Esophagus muscularis mucosa (tissue), 4 donors: ENCODE data around the gene KMT2D. TPM values are rescaled to one million over a fixed set of nuclear protein-coding genes. Genes with fewer than 3 reads are reported as not detected.
A peak's percentile ranks its signal among the peaks of the same experiment; 100 is the strongest.

Experiments used
- DNase-seq: peaks from one replicate; pipeline ENCODE4 v3.0.0-alpha.2; 2017; ENCODE audit errors: extremely low spot score
- H3K27ac ChIP-seq, 4 donors: fragments of 200-600 bp; sonication (generic); replicated peaks in 1 of 4; 1 replicate in 3 of 4; 2 replicates in 1 of 4; pipeline ENCODE4 v1.5.1; 2016 to 2019; ENCODE audit warnings: mild to moderate bottlenecking in 1 of 4
- H3K27me3 ChIP-seq, 4 donors: fragments of 200-600 bp; sonication (generic); one replicate each; pipeline versions ENCODE4 v1.5.1 to v1.6.0; 2016 to 2019
- H3K36me3 ChIP-seq, 4 donors: fragments of 200-600 bp; sonication (generic); one replicate each; pipeline ENCODE4 v1.5.1; 2016 to 2019
- H3K4me1 ChIP-seq, 4 donors: fragments of 200-600 bp; sonication (generic); one replicate each; pipeline ENCODE4 v1.5.1; 2016 to 2019
- H3K4me3 ChIP-seq, 4 donors: fragments of 200-600 bp; sonication (generic); 1 replicate in 2 of 4; 2 replicates in 2 of 4; pipeline ENCODE4 v1.5.1; 2016 to 2019; ENCODE audit warnings: mild to moderate bottlenecking in 4 of 4, moderate library complexity in 1 of 4
- H3K9me3 ChIP-seq, 4 donors: fragments of 200-600 bp; sonication (generic); 1 replicate in 3 of 4; 2 replicates in 1 of 4; pipeline ENCODE4 v1.5.1; 2016 to 2019
- EP300 ChIP-seq: sonication (generic); formaldehyde crosslinking; IDR thresholded peaks from one replicate; pipeline ENCODE4 v1.6.1; 2017; ENCODE audit warnings: antibody characterized with exemption
- POLR2A ChIP-seq: fragments of 450-650 bp; IDR thresholded peaks from one replicate; pipeline ENCODE4 v1.6.1; 2017; ENCODE audit warnings: antibody characterized with exemption, moderate library complexity, mild to moderate bottlenecking, low read depth
- POLR2AphosphoS5 ChIP-seq, 2 donors: sonication (generic); formaldehyde crosslinking; IDR thresholded peaks; one replicate each; pipeline ENCODE4 v1.6.1; 2017; ENCODE audit warnings: antibody characterized with exemption in 2 of 2
- WGBS: methylation state at CpG from one replicate; pipeline ENCODE4 v1.1.5; 2018; 5-methylcytosine and 5-hydroxymethylcytosine counted together
- intact Hi-C: fragments of 100-400 bp; cut with DNase I; formaldehyde crosslinking; loops from one replicate; pipeline ENCODE4 v1.15.1; 2023
- total RNA-seq, 4 donors: library from RNA; depleted of rRNA; stranded (reverse); fragments of >200 nt; gene quantifications; one replicate each; pipeline versions ENCODE4 v1.1.0 to v1.2.1, GENCODE V29; 2016
- TF ChIP-seq, protein P1 (sequence below), 3 experiments: fragments of 200-600 bp in 2 of 3; fragments of 450-650 bp in 1 of 3; sonication (generic) in 2 of 3; IDR thresholded peaks; one replicate each; pipeline ENCODE4 v1.5.1; 2017 to 2019; ENCODE audit warnings: antibody characterized with exemption in 3 of 3, mild to moderate bottlenecking in 2 of 3, moderate library complexity in 1 of 3

KMT2D gene, protein sequence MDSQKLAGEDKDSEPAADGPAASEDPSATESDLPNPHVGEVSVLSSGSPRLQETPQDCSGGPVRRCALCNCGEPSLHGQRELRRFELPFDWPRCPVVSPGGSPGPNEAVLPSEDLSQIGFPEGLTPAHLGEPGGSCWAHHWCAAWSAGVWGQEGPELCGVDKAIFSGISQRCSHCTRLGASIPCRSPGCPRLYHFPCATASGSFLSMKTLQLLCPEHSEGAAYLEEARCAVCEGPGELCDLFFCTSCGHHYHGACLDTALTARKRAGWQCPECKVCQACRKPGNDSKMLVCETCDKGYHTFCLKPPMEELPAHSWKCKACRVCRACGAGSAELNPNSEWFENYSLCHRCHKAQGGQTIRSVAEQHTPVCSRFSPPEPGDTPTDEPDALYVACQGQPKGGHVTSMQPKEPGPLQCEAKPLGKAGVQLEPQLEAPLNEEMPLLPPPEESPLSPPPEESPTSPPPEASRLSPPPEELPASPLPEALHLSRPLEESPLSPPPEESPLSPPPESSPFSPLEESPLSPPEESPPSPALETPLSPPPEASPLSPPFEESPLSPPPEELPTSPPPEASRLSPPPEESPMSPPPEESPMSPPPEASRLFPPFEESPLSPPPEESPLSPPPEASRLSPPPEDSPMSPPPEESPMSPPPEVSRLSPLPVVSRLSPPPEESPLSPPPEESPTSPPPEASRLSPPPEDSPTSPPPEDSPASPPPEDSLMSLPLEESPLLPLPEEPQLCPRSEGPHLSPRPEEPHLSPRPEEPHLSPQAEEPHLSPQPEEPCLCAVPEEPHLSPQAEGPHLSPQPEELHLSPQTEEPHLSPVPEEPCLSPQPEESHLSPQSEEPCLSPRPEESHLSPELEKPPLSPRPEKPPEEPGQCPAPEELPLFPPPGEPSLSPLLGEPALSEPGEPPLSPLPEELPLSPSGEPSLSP (N-terminal part only)
- 10 to 100 TPM; 47.2 to 85.2 (median 76.2) TPM for total RNA-seq

DNA sequence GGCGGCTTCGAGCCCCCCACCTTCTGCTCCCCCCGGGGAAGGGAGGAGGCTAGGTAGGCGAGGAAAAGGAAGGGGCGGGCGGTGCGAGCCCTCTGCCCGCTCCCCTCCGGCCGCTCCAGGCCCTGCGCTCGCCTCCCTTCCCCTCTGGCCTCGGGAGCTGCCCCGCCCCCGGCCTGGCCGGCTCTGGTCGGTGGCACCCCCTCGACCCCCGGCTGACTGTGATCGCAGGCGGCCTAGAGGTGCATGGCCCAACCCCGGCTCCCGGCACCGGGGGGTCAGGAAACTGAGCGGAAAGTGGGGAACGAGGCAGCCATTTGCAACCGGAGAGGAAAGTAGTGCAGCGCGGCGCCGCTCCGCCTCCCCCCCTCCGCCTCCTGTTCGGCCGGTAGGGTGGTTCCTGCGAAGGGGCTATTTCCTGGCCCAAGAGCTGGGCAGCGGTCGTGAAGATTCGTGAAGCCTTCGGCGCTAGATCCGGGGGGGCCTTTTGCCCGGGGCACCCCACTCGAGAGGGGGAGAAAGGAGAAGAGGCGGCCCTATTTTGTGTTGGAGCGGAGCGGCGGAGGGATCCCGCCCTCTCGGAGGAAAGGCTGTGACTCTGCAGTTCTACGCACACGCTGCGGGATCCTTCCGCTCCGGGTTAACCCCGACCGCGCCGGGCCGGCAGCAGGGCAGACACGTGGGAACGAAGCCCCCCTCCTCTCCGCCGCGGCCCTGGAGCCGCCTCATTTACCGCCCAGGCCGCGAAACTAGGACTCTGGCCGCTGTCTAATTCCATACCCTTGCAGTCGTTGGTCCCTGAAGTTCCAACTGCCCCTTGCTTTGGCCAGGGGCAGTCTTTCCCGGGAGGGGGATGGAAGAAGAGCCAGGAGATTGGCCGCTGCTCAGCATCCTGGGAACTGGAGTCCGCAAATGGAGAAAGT, at the start of gene KMT2D:
Gene KMT2D, minus strand, starts transcription at position 558 of the 920 bp plus-strand sequence. CDS start 5,470 bp downstream, outside the sequence.
- Histone ChIP-seq H3K4me3 (peak within 1 kb of the TSS; percentile 77 to 100 (median 98)), H3K36me3 (no peaks in the 10 kb centered on the region), H3K9me3 (no peaks in the 10 kb centered on the region), H3K27me3 (no peaks in the 10 kb centered on the region), H3K27ac (peak within 1 kb of the TSS; percentile 96 to 98 (median 96)), H3K4me1 (peaks cover 34 to 58% (median 51%) of the 10 kb centered on the region in 4 donors)
- DNase-seq: peak; percentile 96
- intact Hi-C loops: loop anchor here (5.0 kb wide), 2 partner anchors 67 to 172 kb away; no protein-coding TSS in a partner anchor
- WGBS: 0% methylated on average over 13 of the region's 74 CpGs
- TF ChIP-seq POLR2AphosphoS5 (IDR thresholded peaks at IDR 0.05) (peak; percentile 88 to 93), EP300 (no peak), POLR2A (peak; percentile 44)
- TF ChIP-seq, protein P1, sequence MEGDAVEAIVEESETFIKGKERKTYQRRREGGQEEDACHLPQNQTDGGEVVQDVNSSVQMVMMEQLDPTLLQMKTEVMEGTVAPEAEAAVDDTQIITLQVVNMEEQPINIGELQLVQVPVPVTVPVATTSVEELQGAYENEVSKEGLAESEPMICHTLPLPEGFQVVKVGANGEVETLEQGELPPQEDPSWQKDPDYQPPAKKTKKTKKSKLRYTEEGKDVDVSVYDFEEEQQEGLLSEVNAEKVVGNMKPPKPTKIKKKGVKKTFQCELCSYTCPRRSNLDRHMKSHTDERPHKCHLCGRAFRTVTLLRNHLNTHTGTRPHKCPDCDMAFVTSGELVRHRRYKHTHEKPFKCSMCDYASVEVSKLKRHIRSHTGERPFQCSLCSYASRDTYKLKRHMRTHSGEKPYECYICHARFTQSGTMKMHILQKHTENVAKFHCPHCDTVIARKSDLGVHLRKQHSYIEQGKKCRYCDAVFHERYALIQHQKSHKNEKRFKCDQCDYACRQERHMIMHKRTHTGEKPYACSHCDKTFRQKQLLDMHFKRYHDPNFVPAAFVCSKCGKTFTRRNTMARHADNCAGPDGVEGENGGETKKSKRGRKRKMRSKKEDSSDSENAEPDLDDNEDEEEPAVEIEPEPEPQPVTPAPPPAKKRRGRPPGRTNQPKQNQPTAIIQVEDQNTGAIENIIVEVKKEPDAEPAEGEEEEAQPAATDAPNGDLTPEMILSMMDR (IDR thresholded peaks at IDR 0.05): peak in 2 of 3 experiments; percentile 40 to 43

DNA sequence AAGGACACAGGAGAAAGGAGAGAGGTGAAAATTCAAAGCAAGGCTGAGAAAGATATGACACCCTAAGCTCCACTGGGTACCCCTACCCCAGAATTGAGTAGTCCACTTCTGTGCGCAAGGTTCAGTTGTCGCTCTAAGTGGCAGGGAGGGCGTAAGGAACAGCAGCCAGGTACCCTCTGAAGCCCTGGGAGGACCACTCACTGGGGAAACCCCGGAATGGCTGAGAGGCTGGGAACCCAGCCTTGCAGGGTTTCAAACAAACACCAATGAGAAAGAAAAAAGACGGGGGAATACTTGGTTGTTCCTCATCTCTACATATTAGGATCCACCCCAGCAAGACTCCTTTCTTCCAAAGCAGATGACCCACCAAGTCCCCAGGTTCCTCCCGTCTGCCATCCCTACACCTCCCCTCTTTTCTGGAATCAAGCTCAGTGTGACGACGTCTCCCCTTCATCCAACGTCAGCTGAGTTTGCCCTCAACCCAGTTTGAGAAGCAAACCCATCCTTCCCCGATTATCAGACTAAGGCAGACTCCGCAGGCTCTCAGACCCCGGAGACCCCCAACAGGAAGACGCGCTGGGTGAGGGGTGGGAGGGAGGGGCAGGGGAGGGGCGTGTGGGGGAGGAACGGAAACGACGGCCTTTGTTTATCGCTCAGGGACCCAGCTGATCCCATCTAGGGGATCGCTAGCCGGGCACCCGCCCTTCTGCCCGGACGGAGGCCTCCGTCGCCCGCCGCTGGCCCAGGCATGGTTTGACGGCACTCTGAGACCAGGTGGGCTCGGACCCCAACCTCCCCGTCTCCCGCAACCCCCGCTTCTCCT, 49.3 kb upstream of the KMT2D start:
- intact Hi-C loops: loop anchor here (5.0 kb wide), 2 partner anchors 43 to 127 kb away; partner anchors contain the start of gene RHEBL1
- DNase-seq: no peak
- TF ChIP-seq POLR2A (no peak), POLR2AphosphoS5 (IDR thresholded peaks at IDR 0.05) (no peak), EP300 (no peak)
- TF ChIP-seq, protein P1 (IDR thresholded peaks at IDR 0.05): no peak

DNA sequence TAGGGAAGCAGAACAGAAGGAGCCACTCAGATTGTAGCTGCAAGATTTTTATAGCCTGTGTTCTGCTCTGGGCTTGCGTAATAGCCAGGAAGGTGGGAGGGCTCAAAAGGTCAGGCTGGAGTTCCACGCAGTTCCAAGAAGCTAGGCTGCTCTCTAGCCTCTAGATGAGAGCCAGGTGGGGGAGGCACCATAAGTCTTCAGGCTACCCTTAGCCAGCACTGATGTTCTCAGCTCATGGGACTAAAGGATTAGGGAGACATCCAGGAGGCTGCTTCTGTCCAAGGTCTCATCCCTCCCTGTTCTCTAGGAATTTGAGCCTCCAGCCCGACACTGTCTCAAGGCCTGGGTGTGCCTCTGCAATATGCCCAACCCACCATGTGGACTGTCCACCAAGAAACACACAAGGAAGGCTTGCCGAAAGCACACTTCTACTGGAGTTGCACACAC, 48.4 kb upstream of the KMT2D start:
- DNase-seq: no peak
- Histone ChIP-seq H3K4me3 (peak overlapping the region; percentile 74 to 89 (median 80)), H3K9me3 (no peaks in the 10 kb centered on the region), H3K4me1 (peaks cover 53 to 66% (median 64%) of the 10 kb centered on the region in 4 donors), H3K27ac (peak overlapping the region; percentile 94 to 99 (median 96)), H3K27me3 (no peaks in the 10 kb centered on the region), H3K36me3 (peaks cover 4 to 31% (median 24%) of the 10 kb centered on the region in 4 donors)
- intact Hi-C loops: no loop called here
- WGBS: 9% methylated on average over 4 of the region's 4 CpGs
- TF ChIP-seq EP300 (no peak), POLR2A (no peak), POLR2AphosphoS5 (IDR thresholded peaks at IDR 0.05) (peak; percentile 74 to 81)
- TF ChIP-seq, protein P1 (IDR thresholded peaks at IDR 0.05): no peak

More for the DNA sequence above, 49.3 kb upstream of the KMT2D start:
- WGBS: 4% methylated on average over 31 of the region's 33 CpGs
- Histone ChIP-seq H3K9me3 (no peaks in the 10 kb centered on the region), H3K27ac (peak overlapping the region; percentile 94 to 99 (median 96)), H3K27me3 (no peaks in the 10 kb centered on the region), H3K4me1 (peaks cover 46 to 57% (median 56%) of the 10 kb centered on the region in 4 donors), H3K4me3 (peak overlapping the region; percentile 74 to 89 (median 80)), H3K36me3 (peaks cover 0 to 23% (median 16%) of the 10 kb centered on the region in 4 donors)
